HG03558 (cell line): ENCODE measurements around the gene NFYA.
"Not testable (repeated sequence)": the region's sequence is repeated elsewhere in the genome, so short reads cannot be mapped to it uniquely, and the experiment has no call there.

Source experiments
- ATAC-seq: cut with Tn5 transposase; IDR thresholded peaks from one replicate; pipeline ENCODE4 v1.9.1; 2021; ENCODE audit warnings: moderate number of reproducible peaks; ENCODE audit not compliant: unreplicated experiment; ENCODE audit errors: extremely low read depth

NFYA gene

GRCh38 chr6:41100871-41101287 lies 28.1 kb downstream of the NFYA start:
- no peak for ATAC-seq

GRCh38 chr6:41103847-41104246 lies 31.1 kb downstream of the NFYA start:
- no peak for ATAC-seq

GRCh38 chr6:41111017-41111416 lies 38.2 kb downstream of the NFYA start:
- no peak for ATAC-seq

- ATAC-seq: not testable (repeated sequence)
Observed at GRCh38 chr6:41115027-41115426, 42.3 kb downstream of the NFYA start.

GRCh38 chr6:41119508-41119907 lies 46.7 kb downstream of the NFYA start:
- ATAC-seq: no peak

- ATAC-seq: no peak
Observed at GRCh38 chr6:41120058-41120457, 47.3 kb downstream of the NFYA start.

GRCh38 chr6:41122373-41122772 lies 49.6 kb downstream of the NFYA start:
- no peak for ATAC-seq

- no peak for ATAC-seq
Observed at GRCh38 chr6:41122918-41123317, 50.1 kb downstream of the NFYA start.

- ATAC-seq: no peak
Observed at GRCh38 chr6:41125282-41125681, 52.5 kb downstream of the NFYA start.

GRCh38 chr6:41132254-41132653 lies 59.5 kb downstream of the NFYA start:
- no peak for ATAC-seq

- ATAC-seq: no peak
Observed at GRCh38 chr6:41135062-41135832, 62.5 kb downstream of the NFYA start.

GRCh38 chr6:41136911-41137310 lies 64.1 kb downstream of the NFYA start:
- ATAC-seq: no peak

GRCh38 chr6:41147917-41148316 lies 75.1 kb downstream of the NFYA start:
- no peak for ATAC-seq
